GM21381 (cell line): Measurements from ENCODE around the gene NUMA1.

Experiments used
- ATAC-seq: cut with Tn5 transposase; IDR thresholded peaks from one replicate; pipeline ENCODE4 v1.9.1; 2021; ENCODE audit warnings: mild to moderate bottlenecking, moderate library complexity; ENCODE audit not compliant: unreplicated experiment

Gene NUMA1

GRCh38 chr11:72080326-72081183 lies at the start of gene NUMA1, which contains the start of gene LRRC51:
TSS of gene NUMA1 (minus strand) at chr11:72080542. CDS start at chr11:72035943, 44,599 bp downstream.
TSS of gene LRRC51 (plus strand) at chr11:72080850. CDS start at chr11:72089084, 8,234 bp downstream.
- ATAC-seq: peak; percentile 94

- no peak for ATAC-seq
Observed at GRCh38 chr11:72129381-72129780, 49.0 kb upstream of the NUMA1 start.

- ATAC-seq: no peak
Observed at GRCh38 chr11:72127923-72128322, 47.6 kb upstream of the NUMA1 start.

GRCh38 chr11:72125956-72126355 lies 45.6 kb upstream of the NUMA1 start:
- no peak for ATAC-seq

GRCh38 chr11:72124046-72124445 lies 43.7 kb upstream of the NUMA1 start:
- ATAC-seq: no peak

- no peak for ATAC-seq
Observed at GRCh38 chr11:72123117-72123653, 42.8 kb upstream of the NUMA1 start.

GRCh38 chr11:72122607-72123006 lies 42.3 kb upstream of the NUMA1 start:
- ATAC-seq: no peak

- ATAC-seq: no peak
Observed at GRCh38 chr11:72120930-72121329, 40.6 kb upstream of the NUMA1 start.

- no peak for ATAC-seq
Observed at GRCh38 chr11:72119198-72119597, 38.9 kb upstream of the NUMA1 start.

- ATAC-seq: no peak
Observed at GRCh38 chr11:72116019-72116755, 35.8 kb upstream of the NUMA1 start.

GRCh38 chr11:72114570-72114969 lies 34.2 kb upstream of the NUMA1 start:
- ATAC-seq: no peak

GRCh38 chr11:72112978-72113808 lies 32.9 kb upstream of the NUMA1 start:
- ATAC-seq: no peak

- ATAC-seq: peak; percentile 88
Observed at GRCh38 chr11:72112143-72112977, 32.0 kb upstream of the NUMA1 start, which contains the start of gene ANAPC15. TSS of gene ANAPC15 (minus strand) at chr11:72112695. CDS start at chr11:72111276, 1,419 bp downstream.

- ATAC-seq: no peak
Observed at GRCh38 chr11:72111300-72112142, 31.2 kb upstream of the NUMA1 start.

GRCh38 chr11:72105888-72106287 lies 25.5 kb upstream of the NUMA1 start, which contains the start of gene TOMT:
TSS of gene TOMT (plus strand) at chr11:72105924. CDS start at chr11:72105952, 28 bp downstream.
- no peak for ATAC-seq

GRCh38 chr11:72103754-72104167 lies 23.4 kb upstream of the NUMA1 start:
- ATAC-seq: no peak

GRCh38 chr11:72102946-72103753 lies 22.8 kb upstream of the NUMA1 start, which contains the start of gene LAMTOR1:
TSS of gene LAMTOR1 (minus strand) at chr11:72103297. CDS start at chr11:72103224, 73 bp downstream.
- ATAC-seq: peak; percentile 83

- ATAC-seq: no peak
Observed at GRCh38 chr11:72102631-72102945, 22.2 kb upstream of the NUMA1 start.
